ENCODE data around the gene CNTNAP5.
"Not testable (repeated sequence)": the region's sequence is repeated elsewhere in the genome, so short reads cannot be mapped to it uniquely, and the experiment has no call there.

Gene CNTNAP5

DNA sequence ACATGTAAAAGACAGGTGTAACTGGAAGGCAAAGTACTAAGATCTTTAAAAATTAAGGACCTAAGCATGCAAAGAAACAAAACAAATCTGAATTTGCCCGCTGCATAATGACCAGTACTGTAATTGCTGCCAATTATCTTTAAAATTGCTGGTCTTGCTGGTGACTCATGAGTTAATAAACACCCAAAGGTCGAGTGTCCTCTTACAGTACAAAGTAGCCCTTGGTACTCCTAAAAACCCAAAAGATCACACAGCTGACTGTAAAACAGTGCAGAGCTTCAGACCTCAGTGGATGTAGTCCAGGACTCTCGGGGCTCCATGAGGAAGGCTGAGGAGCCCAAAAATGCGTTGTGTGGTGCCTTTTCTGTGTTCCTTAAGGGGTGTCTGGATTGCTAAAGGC is 308.7 kb downstream of the CNTNAP5 start:
- DNase-seq, result no peak

DNA sequence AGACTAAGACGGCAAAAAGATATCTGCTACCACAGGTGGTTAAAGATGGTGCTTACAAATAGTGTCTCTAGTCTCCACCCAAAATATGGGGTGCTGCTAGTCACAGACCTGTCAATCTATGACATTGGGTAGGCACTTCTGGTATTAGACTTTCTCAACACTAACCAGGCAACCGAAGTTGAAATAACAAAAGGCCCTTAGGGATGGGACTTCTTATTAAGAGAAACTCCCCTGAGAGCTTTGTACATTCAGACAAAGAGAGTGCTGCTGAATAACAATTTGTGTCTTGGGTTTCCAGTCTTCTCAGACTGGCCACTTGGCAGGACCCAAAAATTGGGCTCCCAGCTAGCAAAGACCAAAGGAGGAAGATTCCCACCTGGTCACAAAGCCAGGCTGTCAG is 310.0 kb downstream of the CNTNAP5 start:
- DNase-seq, result no peak

- no peak for DNase-seq
These were observed 314.6 kb downstream of the CNTNAP5 start for GRCh38 chr2:124339709-124340108.

DNA sequence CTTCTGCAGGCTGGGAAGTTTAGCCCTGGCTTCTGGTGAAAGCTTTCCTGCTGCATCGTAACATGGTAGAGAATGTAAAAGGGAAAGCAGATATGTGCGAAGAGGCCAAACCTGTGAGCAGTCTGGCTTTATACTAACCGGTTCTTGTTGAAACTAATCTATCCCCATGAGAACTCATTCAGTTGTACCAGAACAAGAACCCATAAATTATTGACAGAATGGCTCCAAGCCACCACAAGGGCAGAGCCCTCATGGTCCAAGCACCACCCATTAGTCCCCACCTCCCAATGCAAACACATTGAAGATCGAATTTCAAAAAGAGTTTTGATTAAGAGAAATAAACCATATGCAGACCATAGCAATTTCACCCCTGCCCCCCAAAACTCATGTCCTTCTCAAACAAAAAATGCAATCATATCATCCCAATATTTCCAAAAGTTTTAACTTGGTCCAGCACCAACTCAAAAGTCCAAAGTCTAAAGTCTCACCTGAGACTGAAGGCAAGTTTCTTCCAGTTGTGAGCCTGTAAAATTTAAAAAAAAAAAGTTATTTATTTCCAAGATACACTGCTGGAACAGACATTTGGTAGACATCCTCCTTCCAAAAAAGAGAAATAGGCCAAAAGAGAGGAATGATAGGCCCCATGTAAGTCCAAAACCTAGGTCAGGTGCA is 318.9 kb downstream of the CNTNAP5 start:
- DNase-seq, result no peak

DNA sequence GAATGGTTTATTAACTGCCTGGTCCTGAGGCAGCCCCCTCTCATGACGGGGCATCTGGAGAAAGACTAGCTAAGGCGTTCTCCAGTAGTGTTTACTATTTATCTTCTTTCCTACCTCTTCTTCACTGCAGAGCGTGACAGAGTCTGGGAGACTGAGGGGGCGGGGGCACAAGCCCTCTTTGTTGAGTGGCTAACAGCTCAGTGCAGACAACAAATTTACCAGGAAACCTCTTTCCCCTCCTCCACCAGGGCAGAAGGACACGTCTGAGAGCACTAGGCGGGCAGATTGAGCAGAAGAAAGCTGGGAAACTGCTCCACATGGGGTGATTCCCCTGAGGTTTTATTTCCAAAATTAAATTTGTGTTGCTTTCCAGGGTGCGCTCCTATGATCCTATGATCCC is 322.1 kb downstream of the CNTNAP5 start:
- no peak for DNase-seq

DNA sequence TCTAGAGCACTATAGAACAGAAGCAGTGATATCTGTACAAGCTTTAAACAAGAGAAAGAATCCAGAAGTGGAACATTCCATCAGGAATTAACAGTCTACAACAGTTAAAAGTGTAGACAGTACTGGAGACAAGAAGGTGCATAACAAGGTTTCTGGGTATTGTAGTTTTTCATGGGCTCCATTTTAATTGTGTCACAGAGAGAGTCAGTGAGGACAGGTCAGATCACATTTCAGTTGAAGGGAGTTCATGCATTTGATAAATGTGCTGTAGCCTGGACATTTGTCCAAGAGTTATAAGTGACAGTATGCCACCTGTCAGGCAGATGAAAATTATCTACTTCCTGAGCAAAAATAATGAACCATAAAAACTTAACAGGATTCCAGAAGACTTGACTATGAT is 328.6 kb downstream of the CNTNAP5 start:
- no peak for DNase-seq

- no peak for DNase-seq
These were observed 329.4 kb downstream of the CNTNAP5 start for GRCh38 chr2:124354466-124354865.

- not testable (repeated sequence) for DNase-seq
These were observed 336.9 kb downstream of the CNTNAP5 start for GRCh38 chr2:124361966-124362365.

- DNase-seq, result no peak
These were observed 344.1 kb downstream of the CNTNAP5 start for GRCh38 chr2:124369181-124369580.

DNA sequence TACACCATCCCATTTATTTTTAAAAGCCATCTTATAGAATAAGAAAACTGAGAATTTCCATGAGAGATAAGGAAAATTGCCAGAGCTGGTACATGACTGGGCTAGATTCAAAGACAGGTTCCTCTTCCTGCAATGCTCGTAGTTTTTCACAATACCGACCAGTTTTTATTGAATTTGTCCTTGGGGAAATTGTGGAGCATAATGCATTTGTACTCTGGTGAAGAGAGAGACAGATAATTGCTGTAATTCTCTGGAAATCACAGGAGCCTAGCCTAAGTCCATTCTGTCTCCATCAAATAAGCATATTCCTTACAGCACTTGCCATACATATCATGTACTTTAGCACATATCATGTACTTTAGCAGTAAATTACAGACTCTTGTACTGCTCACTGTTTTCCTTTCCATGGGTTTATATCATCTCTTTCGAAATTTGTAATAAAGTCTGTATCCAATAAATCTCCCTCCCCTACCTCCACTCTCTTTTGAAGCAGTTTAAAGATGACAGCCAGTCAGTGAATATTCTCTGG is 355.2 kb downstream of the CNTNAP5 start:
- DNase-seq, result no peak

- no peak for DNase-seq
These were observed 357.1 kb downstream of the CNTNAP5 start for GRCh38 chr2:124382067-124382618.

DNA sequence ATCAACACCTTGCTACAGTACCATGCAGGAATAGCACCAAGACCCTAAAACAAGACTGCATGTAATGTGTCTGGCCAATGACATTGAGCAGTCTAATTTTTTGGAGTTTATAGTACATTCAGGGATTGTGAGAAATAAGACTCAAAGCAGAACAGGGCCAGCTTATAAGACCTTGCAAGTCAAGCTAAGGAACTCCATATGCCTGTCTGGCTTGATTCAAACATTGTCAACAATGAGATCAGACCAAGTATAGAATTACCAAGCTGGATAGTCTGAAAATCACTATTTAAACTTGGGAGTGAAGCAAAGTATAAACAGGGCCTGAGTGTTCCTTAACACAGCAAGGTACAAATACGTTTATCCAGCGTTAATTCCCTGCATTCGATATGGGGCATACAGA is 370.9 kb downstream of the CNTNAP5 start:
- no peak for DNase-seq

GRCh38 chr2:124402274-124402673 is 377.2 kb downstream of the CNTNAP5 start:
- no peak for DNase-seq

DNA sequence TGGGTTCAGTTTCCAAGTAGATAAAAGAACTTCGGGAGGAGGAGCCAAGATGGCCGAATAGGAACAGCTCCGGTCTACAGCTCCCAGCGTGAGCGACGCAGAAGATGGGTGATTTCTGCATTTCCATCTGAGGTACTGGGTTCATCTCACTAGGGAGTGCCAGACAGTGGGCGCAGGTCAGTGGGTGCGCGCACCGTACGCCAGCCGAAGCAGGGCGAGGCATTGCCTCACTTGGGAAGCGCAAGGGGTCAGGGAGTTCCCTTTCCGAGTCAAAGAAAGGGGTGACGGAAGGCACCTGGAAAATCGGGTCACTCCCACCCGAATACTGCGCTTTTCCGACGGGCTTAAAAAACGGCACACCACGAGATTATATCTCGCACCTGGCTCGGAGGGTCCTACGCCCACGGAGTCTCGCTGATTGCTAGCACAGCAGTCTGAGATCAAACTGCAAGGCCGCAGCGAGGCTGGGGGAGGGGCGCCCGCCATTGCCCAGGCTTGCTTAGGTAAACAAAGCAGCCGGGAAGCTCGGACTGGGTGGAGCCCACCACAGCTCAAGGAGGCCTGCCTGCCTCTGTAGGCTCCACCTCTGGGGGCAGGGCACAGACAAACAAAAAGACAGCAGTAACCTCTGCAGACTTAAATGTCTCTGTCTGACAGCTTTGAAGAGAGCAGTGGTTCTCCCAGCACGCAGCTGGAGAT is 382.9 kb downstream of the CNTNAP5 start:
- not testable (repeated sequence) for DNase-seq

DNA sequence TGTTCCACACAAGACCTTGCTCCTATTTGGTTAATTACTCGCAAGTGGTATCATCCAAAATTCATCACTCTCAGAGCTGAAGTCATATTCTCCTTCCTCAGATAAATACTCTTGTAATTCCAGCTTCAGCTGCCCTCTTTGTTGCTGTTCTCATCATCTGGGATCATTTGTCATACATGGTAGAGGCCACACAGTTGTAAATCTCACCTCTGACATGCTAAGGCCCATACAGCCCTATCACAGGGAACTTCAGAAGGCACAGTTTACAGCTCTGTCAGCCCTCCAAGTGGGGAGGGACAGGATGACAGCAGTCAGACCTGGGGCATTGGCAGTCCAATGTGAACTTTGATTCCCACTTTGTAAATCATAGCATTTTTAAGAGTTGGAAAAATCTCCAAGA is 399.0 kb downstream of the CNTNAP5 start:
- no peak for DNase-seq

DNA sequence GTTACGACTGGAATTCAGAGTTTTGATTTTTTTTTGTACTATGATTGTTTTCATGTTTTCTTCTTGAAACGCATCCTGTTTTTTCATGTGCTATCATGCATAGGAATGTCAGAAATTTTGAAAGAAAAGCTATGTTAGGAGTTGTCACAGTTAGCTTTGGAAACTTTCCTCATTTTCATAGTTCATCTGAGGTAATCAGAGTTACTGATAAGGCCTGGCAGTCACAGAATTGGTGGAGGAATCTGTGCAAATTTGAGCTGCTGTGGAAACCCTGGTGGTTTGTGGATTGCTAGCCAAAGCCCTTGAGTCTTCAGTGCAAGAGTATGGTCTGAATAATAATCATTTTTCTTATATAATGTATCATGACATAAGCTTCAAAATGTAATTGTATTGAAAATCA is 401.0 kb downstream of the CNTNAP5 start:
- no peak for DNase-seq

DNA sequence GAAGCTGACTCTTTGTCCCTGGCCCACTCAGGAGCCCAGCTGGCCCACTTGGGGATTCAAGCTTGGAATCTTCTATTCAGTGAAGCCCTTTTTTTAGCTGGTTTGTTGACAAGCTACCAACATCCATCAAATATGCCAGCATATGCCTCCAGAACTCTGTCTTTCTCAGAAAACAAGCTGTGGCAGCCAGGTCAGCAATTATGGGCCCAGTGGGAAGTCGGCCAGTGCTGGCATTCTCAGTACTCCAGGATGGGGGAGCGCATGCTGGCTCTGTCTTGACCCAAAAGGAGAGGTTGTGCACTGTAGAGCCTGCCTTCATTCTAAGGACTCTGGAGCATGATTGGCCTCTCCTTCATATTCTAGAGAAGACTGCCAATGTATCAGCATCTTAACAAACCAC is 401.5 kb downstream of the CNTNAP5 start:
- no peak for DNase-seq

DNA sequence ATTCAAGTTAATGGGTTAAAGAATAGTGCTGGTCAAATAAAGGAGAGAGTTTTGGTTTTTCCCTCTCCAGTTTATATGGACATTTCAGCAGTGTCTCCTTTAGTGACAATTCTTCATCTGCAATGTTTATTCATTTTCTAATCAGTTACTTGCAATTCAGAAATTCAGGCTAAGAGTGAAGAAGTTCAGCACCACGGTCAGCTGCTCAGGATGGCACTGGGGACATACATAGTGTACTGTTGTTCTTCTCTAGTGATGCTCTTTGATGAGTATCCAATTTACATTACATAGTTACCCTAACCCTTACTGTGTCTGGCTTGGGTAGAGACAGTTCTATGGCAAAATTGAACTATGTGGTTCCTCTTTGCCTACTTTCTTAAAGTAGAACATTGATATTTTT is 412.7 kb downstream of the CNTNAP5 start:
- DNase-seq, result no peak

DNA sequence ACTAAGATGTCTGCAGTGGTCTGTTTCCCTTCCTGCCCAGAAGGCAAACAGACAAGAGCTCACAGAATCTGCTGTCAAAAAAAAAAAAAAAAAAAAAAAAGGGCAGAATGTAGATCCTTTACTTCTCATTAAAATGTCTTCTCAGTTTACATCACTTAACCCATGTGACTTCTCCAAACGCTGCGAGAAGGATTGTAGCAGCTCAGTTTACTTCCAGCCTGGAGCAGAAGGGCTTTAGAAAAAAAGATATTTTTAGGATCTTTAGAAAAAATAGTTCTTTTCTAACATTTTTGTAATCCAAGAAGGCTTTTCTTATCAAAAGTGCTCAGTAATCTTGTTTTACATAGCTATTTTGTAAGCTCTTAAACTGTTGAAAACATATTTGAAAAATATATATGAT is 425.4 kb downstream of the CNTNAP5 start:
- DNase-seq, result no peak

DNA sequence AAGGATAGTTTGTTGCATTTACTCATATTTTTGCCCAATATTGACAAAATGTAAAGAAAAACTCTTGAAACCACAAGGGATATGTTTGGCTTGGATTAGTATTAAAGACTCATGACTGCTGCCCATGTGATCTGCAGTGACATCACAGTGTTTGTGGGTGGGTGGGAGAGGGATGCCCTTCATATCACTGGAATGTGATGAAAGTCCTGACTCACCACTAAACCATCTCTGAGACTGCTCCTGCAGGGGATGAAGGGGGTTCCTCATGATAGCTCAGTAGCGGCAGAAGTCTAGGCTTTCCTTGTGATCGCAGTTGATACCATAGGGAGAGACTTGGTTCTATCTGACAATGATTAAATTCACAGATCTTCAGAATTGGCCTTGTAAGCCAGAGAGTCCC is 451.2 kb downstream of the CNTNAP5 start:
- no peak for DNase-seq

DNA sequence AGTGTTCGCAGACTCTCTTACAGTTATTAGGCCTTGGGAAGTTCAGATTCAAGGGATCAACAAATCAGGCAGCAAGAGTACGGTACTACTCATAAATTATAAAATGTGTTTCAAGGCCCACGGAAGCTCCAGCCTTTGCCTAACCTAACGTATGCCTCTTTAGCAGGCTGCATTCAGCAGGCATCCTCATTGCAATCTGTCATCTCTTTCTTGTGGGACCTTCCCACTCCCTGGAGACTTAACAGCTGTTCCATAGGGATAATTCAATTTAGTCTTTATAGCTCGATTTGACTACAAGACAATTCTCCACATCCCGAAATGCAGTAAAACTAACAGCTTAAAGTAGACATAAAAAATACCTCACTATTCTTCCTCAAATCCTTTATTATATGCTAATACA is 453.7 kb downstream of the CNTNAP5 start:
- no peak for DNase-seq

DNA sequence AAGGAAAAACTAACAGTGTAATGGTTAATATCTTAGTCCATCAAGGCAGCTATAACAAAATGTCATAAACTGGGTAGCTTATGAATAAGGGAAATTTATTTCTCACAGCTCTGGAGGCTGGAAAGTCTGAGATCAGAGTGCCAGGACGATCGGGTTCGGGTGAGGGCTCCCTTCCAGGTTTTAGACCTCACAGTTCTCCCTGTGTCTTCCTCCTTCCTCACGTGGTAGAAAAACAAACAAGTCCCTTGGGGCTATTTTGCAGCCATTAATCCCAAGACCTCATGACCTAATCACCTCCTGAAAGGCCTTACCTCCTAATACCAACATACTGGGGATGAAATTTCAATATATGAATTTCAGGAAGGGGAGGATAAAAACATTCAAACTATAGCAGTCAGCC is 455.9 kb downstream of the CNTNAP5 start:
- no peak for DNase-seq

DNA sequence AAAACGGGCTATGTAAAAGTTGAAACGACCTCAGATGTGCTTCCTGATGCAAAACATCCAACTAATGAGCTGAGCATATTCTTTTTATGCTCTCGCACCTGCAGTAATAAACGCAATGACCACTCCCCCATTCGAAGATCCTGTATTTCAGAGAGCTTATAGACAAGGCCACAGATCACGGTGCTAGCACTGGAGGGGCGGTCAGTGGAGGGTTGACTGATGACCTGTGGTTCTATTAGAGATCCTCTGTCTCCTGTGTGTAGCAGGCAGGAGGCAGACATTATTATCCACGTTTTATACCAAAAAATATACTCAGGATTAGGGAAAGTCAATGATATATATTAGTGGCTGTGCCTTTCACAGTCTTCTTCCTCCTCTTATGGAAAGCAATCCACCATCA is 457.0 kb downstream of the CNTNAP5 start:
- DNase-seq, result no peak

- no peak for DNase-seq
These were observed 457.5 kb downstream of the CNTNAP5 start for GRCh38 chr2:124482551-124482950.
